Measurements from ENCODE around the gene TBCD.
A peak's percentile ranks its signal among the peaks of the same experiment; 100 is the strongest.

DNA sequence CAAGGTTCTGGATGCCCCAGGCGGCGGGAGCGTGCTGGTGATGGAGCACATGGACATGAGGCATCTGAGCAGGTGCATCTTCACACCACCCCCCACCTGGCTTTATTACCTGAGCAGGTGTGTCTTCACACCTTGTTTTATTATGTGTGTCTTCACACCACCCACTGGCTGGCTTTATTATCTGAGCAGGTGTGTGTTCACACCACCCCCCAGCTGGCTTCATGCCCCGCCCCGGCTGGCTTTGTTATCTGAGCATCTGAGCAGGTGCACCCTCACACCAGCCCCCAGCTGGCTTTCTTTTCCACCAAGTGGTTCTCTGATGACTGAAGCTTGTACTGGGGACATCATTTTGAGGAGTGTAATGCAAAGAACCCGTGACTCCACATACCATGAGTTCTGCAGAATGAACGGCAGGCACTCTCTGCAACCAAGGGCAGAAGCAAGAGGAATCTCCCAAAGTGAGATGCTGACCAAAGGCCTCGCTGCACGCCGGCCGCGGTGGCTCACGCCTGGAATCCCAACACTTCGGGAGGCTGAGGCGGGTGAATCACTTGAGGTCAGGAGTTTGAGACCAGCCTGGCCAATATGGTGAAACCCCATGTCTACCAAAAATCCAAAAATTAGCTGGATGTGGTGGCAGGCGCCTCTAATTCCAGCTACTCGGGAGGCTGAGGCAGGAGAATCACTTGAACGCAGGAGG is 32.7 kb upstream of the TBCD start:
- TF ChIP-seq, protein P1, sequence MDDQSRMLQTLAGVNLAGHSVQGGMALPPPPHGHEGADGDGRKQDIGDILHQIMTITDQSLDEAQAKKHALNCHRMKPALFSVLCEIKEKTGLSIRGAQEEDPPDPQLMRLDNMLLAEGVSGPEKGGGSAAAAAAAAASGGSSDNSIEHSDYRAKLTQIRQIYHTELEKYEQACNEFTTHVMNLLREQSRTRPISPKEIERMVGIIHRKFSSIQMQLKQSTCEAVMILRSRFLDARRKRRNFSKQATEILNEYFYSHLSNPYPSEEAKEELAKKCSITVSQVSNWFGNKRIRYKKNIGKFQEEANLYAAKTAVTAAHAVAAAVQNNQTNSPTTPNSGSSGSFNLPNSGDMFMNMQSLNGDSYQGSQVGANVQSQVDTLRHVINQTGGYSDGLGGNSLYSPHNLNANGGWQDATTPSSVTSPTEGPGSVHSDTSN (CRISPR knock-in tag; IDR thresholded peaks at IDR 0.05): no peak
- TF ChIP-seq EGR2 (tag by site-specific recombination; IDR thresholded peaks at IDR 0.05; ENCODE audit: low read depth): no peak
- TF ChIP-seq, protein P2, sequence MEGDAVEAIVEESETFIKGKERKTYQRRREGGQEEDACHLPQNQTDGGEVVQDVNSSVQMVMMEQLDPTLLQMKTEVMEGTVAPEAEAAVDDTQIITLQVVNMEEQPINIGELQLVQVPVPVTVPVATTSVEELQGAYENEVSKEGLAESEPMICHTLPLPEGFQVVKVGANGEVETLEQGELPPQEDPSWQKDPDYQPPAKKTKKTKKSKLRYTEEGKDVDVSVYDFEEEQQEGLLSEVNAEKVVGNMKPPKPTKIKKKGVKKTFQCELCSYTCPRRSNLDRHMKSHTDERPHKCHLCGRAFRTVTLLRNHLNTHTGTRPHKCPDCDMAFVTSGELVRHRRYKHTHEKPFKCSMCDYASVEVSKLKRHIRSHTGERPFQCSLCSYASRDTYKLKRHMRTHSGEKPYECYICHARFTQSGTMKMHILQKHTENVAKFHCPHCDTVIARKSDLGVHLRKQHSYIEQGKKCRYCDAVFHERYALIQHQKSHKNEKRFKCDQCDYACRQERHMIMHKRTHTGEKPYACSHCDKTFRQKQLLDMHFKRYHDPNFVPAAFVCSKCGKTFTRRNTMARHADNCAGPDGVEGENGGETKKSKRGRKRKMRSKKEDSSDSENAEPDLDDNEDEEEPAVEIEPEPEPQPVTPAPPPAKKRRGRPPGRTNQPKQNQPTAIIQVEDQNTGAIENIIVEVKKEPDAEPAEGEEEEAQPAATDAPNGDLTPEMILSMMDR (tag by site-specific recombination; IDR thresholded peaks at IDR 0.05): no peak
- no peak for TF ChIP-seq HOXA7 (CRISPR knock-in tag; IDR thresholded peaks at IDR 0.05; ENCODE audit: borderline replicate concordance)
- no peak for TF ChIP-seq ZBTB1 (tag by site-specific recombination; IDR thresholded peaks at IDR 0.05)
- no peak for TF ChIP-seq ZNF341 (tag by site-specific recombination; IDR thresholded peaks at IDR 0.05; ENCODE audit: low read depth)
- TF ChIP-seq, protein P3, sequence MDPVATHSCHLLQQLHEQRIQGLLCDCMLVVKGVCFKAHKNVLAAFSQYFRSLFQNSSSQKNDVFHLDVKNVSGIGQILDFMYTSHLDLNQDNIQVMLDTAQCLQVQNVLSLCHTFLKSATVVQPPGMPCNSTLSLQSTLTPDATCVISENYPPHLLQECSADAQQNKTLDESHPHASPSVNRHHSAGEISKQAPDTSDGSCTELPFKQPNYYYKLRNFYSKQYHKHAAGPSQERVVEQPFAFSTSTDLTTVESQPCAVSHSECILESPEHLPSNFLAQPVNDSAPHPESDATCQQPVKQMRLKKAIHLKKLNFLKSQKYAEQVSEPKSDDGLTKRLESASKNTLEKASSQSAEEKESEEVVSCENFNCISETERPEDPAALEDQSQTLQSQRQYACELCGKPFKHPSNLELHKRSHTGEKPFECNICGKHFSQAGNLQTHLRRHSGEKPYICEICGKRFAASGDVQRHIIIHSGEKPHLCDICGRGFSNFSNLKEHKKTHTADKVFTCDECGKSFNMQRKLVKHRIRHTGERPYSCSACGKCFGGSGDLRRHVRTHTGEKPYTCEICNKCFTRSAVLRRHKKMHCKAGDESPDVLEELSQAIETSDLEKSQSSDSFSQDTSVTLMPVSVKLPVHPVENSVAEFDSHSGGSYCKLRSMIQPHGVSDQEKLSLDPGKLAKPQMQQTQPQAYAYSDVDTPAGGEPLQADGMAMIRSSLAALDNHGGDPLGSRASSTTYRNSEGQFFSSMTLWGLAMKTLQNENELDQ (tag by site-specific recombination; IDR thresholded peaks at IDR 0.05; ENCODE audit: low read depth): no peak
- TF ChIP-seq, protein P4, sequence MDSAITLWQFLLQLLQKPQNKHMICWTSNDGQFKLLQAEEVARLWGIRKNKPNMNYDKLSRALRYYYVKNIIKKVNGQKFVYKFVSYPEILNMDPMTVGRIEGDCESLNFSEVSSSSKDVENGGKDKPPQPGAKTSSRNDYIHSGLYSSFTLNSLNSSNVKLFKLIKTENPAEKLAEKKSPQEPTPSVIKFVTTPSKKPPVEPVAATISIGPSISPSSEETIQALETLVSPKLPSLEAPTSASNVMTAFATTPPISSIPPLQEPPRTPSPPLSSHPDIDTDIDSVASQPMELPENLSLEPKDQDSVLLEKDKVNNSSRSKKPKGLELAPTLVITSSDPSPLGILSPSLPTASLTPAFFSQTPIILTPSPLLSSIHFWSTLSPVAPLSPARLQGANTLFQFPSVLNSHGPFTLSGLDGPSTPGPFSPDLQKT (IDR thresholded peaks at IDR 0.05; ENCODE audit: borderline replicate concordance, low read depth, low read length): no peak
- TF ChIP-seq, protein P5, sequence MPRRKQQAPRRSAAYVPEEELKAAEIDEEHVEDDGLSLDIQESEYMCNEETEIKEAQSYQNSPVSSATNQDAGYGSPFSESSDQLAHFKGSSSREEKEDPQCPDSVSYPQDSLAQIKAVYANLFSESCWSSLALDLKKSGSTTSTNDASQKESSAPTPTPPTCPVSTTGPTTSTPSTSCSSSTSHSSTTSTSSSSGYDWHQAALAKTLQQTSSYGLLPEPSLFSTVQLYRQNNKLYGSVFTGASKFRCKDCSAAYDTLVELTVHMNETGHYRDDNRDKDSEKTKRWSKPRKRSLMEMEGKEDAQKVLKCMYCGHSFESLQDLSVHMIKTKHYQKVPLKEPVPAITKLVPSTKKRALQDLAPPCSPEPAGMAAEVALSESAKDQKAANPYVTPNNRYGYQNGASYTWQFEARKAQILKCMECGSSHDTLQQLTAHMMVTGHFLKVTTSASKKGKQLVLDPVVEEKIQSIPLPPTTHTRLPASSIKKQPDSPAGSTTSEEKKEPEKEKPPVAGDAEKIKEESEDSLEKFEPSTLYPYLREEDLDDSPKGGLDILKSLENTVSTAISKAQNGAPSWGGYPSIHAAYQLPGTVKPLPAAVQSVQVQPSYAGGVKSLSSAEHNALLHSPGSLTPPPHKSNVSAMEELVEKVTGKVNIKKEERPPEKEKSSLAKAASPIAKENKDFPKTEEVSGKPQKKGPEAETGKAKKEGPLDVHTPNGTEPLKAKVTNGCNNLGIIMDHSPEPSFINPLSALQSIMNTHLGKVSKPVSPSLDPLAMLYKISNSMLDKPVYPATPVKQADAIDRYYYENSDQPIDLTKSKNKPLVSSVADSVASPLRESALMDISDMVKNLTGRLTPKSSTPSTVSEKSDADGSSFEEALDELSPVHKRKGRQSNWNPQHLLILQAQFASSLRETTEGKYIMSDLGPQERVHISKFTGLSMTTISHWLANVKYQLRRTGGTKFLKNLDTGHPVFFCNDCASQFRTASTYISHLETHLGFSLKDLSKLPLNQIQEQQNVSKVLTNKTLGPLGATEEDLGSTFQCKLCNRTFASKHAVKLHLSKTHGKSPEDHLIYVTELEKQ (tag by site-specific recombination; IDR thresholded peaks at IDR 0.05; ENCODE audit: borderline replicate concordance): no peak
- TF ChIP-seq ZNF791 (tag by site-specific recombination; IDR thresholded peaks at IDR 0.05): no peak
- TF ChIP-seq, protein P6, sequence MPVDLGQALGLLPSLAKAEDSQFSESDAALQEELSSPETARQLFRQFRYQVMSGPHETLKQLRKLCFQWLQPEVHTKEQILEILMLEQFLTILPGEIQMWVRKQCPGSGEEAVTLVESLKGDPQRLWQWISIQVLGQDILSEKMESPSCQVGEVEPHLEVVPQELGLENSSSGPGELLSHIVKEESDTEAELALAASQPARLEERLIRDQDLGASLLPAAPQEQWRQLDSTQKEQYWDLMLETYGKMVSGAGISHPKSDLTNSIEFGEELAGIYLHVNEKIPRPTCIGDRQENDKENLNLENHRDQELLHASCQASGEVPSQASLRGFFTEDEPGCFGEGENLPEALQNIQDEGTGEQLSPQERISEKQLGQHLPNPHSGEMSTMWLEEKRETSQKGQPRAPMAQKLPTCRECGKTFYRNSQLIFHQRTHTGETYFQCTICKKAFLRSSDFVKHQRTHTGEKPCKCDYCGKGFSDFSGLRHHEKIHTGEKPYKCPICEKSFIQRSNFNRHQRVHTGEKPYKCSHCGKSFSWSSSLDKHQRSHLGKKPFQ (tag by site-specific recombination; IDR thresholded peaks at IDR 0.05): peak; percentile 97
- TF ChIP-seq ZIC2 (tag by site-specific recombination; IDR thresholded peaks at IDR 0.05): no peak
- no peak for TF ChIP-seq ZNF391 (tag by site-specific recombination; IDR thresholded peaks at IDR 0.05; ENCODE audit: borderline replicate concordance, low read depth)

Data from HEK293 (cell line).